Spleen (tissue), 7 donors: ENCODE results near the gene EPS8.

ENCODE experiments used
- CTCF ChIP-seq, 11 experiments: fragments of 200-600 bp in 7 of 11; fragments of 450-650 bp in 4 of 11; sonication (generic) in 4 of 11; IDR thresholded peaks in 8 of 11; conservative IDR thresholded peaks in 3 of 11; 1 replicate in 7 of 11; 2 replicates in 4 of 11; pipeline versions ENCODE4 v1.4.0 to v1.8.0; 2016 to 2021; ENCODE audit warnings: antibody characterized with exemption in 11 of 11, inconsistent platforms in 4 of 11, mild to moderate bottlenecking in 1 of 11
- POLR2A ChIP-seq, 3 donors: fragments of 450-650 bp; IDR thresholded peaks; one replicate each; pipeline ENCODE4 v1.5.1; 2017; ENCODE audit warnings: antibody characterized with exemption in 3 of 3, mild to moderate bottlenecking in 1 of 3
- POLR2AphosphoS5 ChIP-seq, 3 donors: sonication (generic); formaldehyde crosslinking; IDR thresholded peaks; one replicate each; pipeline ENCODE4 v1.5.1; 2017; ENCODE audit warnings: antibody characterized with exemption in 3 of 3
- donor health status: DM: no; HTN: no; CAD: no; lungs with moderate emphysema.
- donor health status: DM: no; HTN: no; CAD: no.
- donor health status: DM: no; HTN: no; CAD: no.

- no peak for TF ChIP-seq CTCF (IDR thresholded peaks at IDR 0.05 in 8 of 11, conservative IDR thresholded peaks at IDR 0.05 in 3 of 11)
- no peak for TF ChIP-seq POLR2AphosphoS5 (IDR thresholded peaks at IDR 0.05)
- TF ChIP-seq POLR2A (IDR thresholded peaks at IDR 0.05): no peak
These were observed 11.1 kb downstream of the EPS8 start for GRCh38 chr12:15778126-15778525.
